Embryonic facial prominence (tissue), 1 donor: ENCODE data around the gene CMTM4.

Experiments used
- DNase-seq: peaks from one replicate; pipeline ENCODE4 v3.0.0-alpha.2; 2016; ENCODE audit errors: extremely low spot score

CMTM4 gene

GRCh38 chr16:66696669-66697630 lies at the start of gene CMTM4:
TSS of gene CMTM4 (minus strand) at chr16:66696743. CDS start at chr16:66696525, 218 bp downstream.
- peak; percentile 82 for DNase-seq

GRCh38 chr16:66746048-66746447 lies 49.5 kb upstream of the CMTM4 start:
- no peak for DNase-seq

GRCh38 chr16:66741950-66742808 lies 45.6 kb upstream of the CMTM4 start:
- no peak for DNase-seq

GRCh38 chr16:66741169-66741900 lies 44.8 kb upstream of the CMTM4 start:
- no peak for DNase-seq

- no peak for DNase-seq
These were observed 44.0 kb upstream of the CMTM4 start for GRCh38 chr16:66740533-66740932.

- no peak for DNase-seq
These were observed 43.5 kb upstream of the CMTM4 start for GRCh38 chr16:66740010-66740409.

GRCh38 chr16:66735891-66736290 lies 39.3 kb upstream of the CMTM4 start:
- no peak for DNase-seq

GRCh38 chr16:66731101-66731500 lies 34.6 kb upstream of the CMTM4 start:
- no peak for DNase-seq

- DNase-seq, result no peak
These were observed 32.3 kb upstream of the CMTM4 start for GRCh38 chr16:66728804-66729203.

- peak; percentile 67 for DNase-seq
These were observed 31.7 kb upstream of the CMTM4 start for GRCh38 chr16:66728117-66728787.

GRCh38 chr16:66720766-66721165 lies 24.2 kb upstream of the CMTM4 start:
- no peak for DNase-seq

- no peak for DNase-seq
These were observed 22.7 kb upstream of the CMTM4 start for GRCh38 chr16:66719246-66719645.

GRCh38 chr16:66717776-66718175 lies 21.2 kb upstream of the CMTM4 start:
- DNase-seq, result no peak

GRCh38 chr16:66717112-66717675 lies 20.7 kb upstream of the CMTM4 start:
- DNase-seq, result no peak

- no peak for DNase-seq
These were observed 18.2 kb upstream of the CMTM4 start for GRCh38 chr16:66714654-66715307.

GRCh38 chr16:66714062-66714461 lies 17.5 kb upstream of the CMTM4 start:
- DNase-seq, result no peak

- DNase-seq, result no peak
These were observed 16.5 kb upstream of the CMTM4 start for GRCh38 chr16:66713076-66713475.

GRCh38 chr16:66712512-66712911 lies 16.0 kb upstream of the CMTM4 start:
- no peak for DNase-seq

- no peak for DNase-seq
These were observed 15.0 kb upstream of the CMTM4 start for GRCh38 chr16:66711581-66711980.

GRCh38 chr16:66706506-66706880 lies 9.9 kb upstream of the CMTM4 start:
- DNase-seq, result no peak
